H1 (cell line): Measurements from ENCODE around the gene SP7. TPM values are rescaled to one million over a fixed set of nuclear protein-coding genes. Genes with fewer than 3 reads are reported as not detected.
A peak's percentile ranks its signal among the peaks of the same experiment; 100 is the strongest.

Source experiments
- ASH2L ChIP-seq: fragments of 200-600, 300-600 bp; sonication (generic); IDR thresholded peaks from one replicate; pipeline ENCODE4 v1.7.1; 2017; ENCODE audit warnings: low read length
- BACH1 ChIP-seq: IDR thresholded peaks from 2 replicates; pipeline ENCODE4 v1.6.1; 2012; ENCODE audit warnings: low read length, improper control_type of control experiment
- CHD2 ChIP-seq: IDR thresholded peaks from 2 replicates; pipeline ENCODE4 v1.6.1; 2012; ENCODE audit warnings: low read length, improper control_type of control experiment
- FOSL1 ChIP-seq: IDR thresholded peaks from 2 replicates; pipeline ENCODE4 v1.6.1; 2011; ENCODE audit warnings: mild to moderate bottlenecking, low read depth, low read length, moderate library complexity; ENCODE audit not compliant: insufficient read depth
- HDAC2 ChIP-seq, 2 experiments: fragments of 300-600 bp in 1 of 2; sonication (generic) in 1 of 2; IDR thresholded peaks; 2 replicates each; pipeline ENCODE4 v1.6.1; 2011 to 2012; ENCODE audit warnings: low read depth in 2 of 2, low read length in 2 of 2, mild to moderate bottlenecking in 2 of 2, moderate library complexity in 2 of 2, borderline replicate concordance in 1 of 2, inconsistent platforms in 1 of 2
- KDM1A ChIP-seq: fragments of 200-600, 300-600 bp; sonication (generic); IDR thresholded peaks from 2 replicates; pipeline ENCODE4 v1.7.1; 2016; ENCODE audit warnings: mild to moderate bottlenecking, low read length, borderline replicate concordance
- NRF1 ChIP-seq: IDR thresholded peaks from 2 replicates; pipeline ENCODE4 v1.6.1; 2011; ENCODE audit warnings: mild to moderate bottlenecking, low read depth, low read length, improper control_type of control experiment
- PHF8 ChIP-seq: fragments of 200-600 bp; sonication (generic); conservative IDR thresholded peaks from 2 replicates; pipeline ENCODE4 v1.7.1; 2012; ENCODE audit warnings: low read depth, mild to moderate bottlenecking, inconsistent platforms, low read length, moderate library complexity
- POLR2A ChIP-seq, 2 experiments: IDR thresholded peaks; 1 replicate in 1 of 2; 2 replicates in 1 of 2; pipeline ENCODE4 v1.6.1; 2011; ENCODE audit warnings: low read depth in 2 of 2, low read length in 2 of 2, mild to moderate bottlenecking in 2 of 2; ENCODE audit errors: control extremely low read depth in 1 of 2
- RBBP5 ChIP-seq: IDR thresholded peaks from 2 replicates; pipeline ENCODE4 v1.7.1; 2012; ENCODE audit warnings: low read depth, mild to moderate bottlenecking, inconsistent platforms, low read length, moderate library complexity, borderline replicate concordance
- RFX5 ChIP-seq: IDR thresholded peaks from 2 replicates; pipeline ENCODE4 v1.6.1; 2011; ENCODE audit warnings: low read depth, low read length, improper control_type of control experiment, borderline replicate concordance
- SAP30 ChIP-seq: fragments of 300-600 bp; sonication (generic); IDR thresholded peaks from 2 replicates; pipeline ENCODE4 v1.7.1; 2012; ENCODE audit warnings: low read length, moderate library complexity, mild to moderate bottlenecking, inconsistent platforms; ENCODE audit not compliant: insufficient read depth, insufficient replicate concordance
- TCF12 ChIP-seq: IDR thresholded peaks from 2 replicates; pipeline ENCODE4 v1.6.1; 2011; ENCODE audit warnings: low read depth, mild to moderate bottlenecking, low read length
- polyA plus RNA-seq, 7 experiments: library from polyadenylated mRNA; depleted of rRNA in 3 of 7; stranded (reverse) in 5 of 7; unstranded in 2 of 7; fragments of >200 nt in 5 of 7; fragments of 200-250 nt in 2 of 7; gene quantifications; 1 replicate in 5 of 7; 2 replicates in 1 of 7; 4 replicates in 1 of 7; pipeline versions ENCODE4 v1.2.1 to v1.2.3, GENCODE V29; 2011 to 2013; ENCODE audit warnings: missing spikeins in 2 of 7, mixed read lengths in 2 of 7
- total RNA-seq: library from RNA; stranded (reverse); fragmentation: NEBNext Ultra II Directional; extraction: Animal tissue kit (Norgen Biotek cat#: 25700); gene quantifications from 2 replicates; pipeline ENCODE4 v1.2.1, GENCODE V29; 2021
- TF ChIP-seq, protein P1 (sequence below): IDR thresholded peaks from 2 replicates; pipeline ENCODE4 v1.6.1; 2011; ENCODE audit warnings: low read length, improper control_type of control experiment
- TF ChIP-seq, protein P2 (sequence below), 3 experiments: IDR thresholded peaks; 1 replicate in 2 of 3; 2 replicates in 1 of 3; pipeline versions ENCODE4 v1.5.1 to v1.6.1; 2011; ENCODE audit warnings: low read length in 3 of 3, mild to moderate bottlenecking in 3 of 3, inconsistent platforms in 2 of 3, low read depth in 1 of 3, moderate library complexity in 1 of 3; ENCODE audit not compliant: insufficient read depth in 1 of 3; ENCODE audit errors: control extremely low read depth in 1 of 3
- TF ChIP-seq, protein P3 (sequence below): IDR thresholded peaks from 2 replicates; pipeline ENCODE4 v1.6.1; 2012; ENCODE audit warnings: inconsistent platforms
- TF ChIP-seq, protein P4 (sequence below): IDR thresholded peaks from 2 replicates; pipeline ENCODE4 v1.6.1; 2012; ENCODE audit warnings: inconsistent platforms
- TF ChIP-seq, protein P5 (sequence below): IDR thresholded peaks from 2 replicates; pipeline ENCODE4 v1.6.1; 2011; ENCODE audit warnings: low read depth, mild to moderate bottlenecking, low read length; ENCODE audit not compliant: insufficient read depth

Gene SP7
- total and polyA plus RNA-seq, 2 of the 8 experiments (the other 6 are each of a cell fraction or from before 2014, with no cell fraction given), result 0.12 to 0.13 TPM

DNA sequence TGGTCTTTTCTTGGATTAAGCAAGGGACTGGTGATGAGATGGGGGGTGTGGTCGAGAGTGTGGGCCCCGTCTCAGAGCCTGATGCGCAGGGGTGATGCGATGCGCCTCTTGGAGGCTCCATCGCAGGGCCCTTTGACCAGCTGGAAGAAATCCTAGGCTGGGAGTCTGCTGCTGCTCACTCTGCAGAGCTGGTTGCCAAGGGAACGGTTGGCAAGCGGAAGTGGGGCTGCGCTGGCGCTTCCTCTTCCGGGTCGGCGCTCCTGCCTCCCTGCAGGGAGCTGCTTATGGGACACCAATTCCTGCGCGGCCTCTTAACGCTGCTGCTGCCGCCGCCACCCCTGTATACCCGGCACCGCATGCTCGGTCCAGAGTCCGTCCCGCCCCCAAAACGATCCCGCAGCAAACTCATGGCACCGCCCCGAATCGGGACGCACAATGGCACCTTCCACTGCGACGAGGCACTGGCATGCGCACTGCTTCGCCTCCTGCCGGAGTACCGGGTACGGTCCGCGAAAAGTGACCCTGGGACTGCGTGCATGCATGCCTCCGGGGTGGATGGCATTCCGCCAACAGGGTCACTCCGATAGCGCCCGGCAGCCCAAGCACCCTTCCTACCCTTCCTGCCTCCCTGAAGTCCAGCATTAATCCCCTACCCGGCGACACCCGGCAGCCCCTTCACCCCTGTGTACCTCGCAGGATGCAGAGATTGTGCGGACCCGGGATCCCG lies 36.5 kb downstream of the SP7 start, which contains the start of gene MYG1 (continued):
- TF ChIP-seq HDAC2 (IDR thresholded peaks at IDR 0.05; ENCODE audit: borderline replicate concordance in 1 of 2, low read depth in 2 of 2, low read length in 2 of 2) (peak in 1 of 2 experiments; percentile 91; a peak in 1 of 4 replicates), POLR2A (IDR thresholded peaks at IDR 0.05; ENCODE audit: control extremely low read depth in 1 of 2, low read depth in 2 of 2, low read length in 2 of 2) (peak; percentile 58 to 89), FOSL1 (no peak), KDM1A (0 out of 2 replicates have a peak, but pooled peaks have one; percentile 10), RFX5 (no peak), RBBP5 (0 out of 2 replicates have a peak, but pooled peaks have one; percentile 78), CHD2 (peak; percentile 62; the same call in 1 of the 2 replicates), SAP30 (peak; percentile 94), ASH2L (peak; percentile 92), BACH1 (no peak), TCF12 (no peak), PHF8 (peak; percentile 62; the same call in 1 of the 2 replicates), NRF1 (0 out of 2 replicates have a peak, but pooled peaks have one; percentile 4)
- TF ChIP-seq, protein P1, sequence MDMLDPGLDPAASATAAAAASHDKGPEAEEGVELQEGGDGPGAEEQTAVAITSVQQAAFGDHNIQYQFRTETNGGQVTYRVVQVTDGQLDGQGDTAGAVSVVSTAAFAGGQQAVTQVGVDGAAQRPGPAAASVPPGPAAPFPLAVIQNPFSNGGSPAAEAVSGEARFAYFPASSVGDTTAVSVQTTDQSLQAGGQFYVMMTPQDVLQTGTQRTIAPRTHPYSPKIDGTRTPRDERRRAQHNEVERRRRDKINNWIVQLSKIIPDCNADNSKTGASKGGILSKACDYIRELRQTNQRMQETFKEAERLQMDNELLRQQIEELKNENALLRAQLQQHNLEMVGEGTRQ, result no peak
- TF ChIP-seq, protein P2, sequence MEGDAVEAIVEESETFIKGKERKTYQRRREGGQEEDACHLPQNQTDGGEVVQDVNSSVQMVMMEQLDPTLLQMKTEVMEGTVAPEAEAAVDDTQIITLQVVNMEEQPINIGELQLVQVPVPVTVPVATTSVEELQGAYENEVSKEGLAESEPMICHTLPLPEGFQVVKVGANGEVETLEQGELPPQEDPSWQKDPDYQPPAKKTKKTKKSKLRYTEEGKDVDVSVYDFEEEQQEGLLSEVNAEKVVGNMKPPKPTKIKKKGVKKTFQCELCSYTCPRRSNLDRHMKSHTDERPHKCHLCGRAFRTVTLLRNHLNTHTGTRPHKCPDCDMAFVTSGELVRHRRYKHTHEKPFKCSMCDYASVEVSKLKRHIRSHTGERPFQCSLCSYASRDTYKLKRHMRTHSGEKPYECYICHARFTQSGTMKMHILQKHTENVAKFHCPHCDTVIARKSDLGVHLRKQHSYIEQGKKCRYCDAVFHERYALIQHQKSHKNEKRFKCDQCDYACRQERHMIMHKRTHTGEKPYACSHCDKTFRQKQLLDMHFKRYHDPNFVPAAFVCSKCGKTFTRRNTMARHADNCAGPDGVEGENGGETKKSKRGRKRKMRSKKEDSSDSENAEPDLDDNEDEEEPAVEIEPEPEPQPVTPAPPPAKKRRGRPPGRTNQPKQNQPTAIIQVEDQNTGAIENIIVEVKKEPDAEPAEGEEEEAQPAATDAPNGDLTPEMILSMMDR (IDR thresholded peaks at IDR 0.05; ENCODE audit: control extremely low read depth in 1 of 3, insufficient read depth in 1 of 3, low read depth in 1 of 3, low read length in 3 of 3), result peak in 2 of 3 experiments; percentile 16 to 18; a peak in 2 of 4 replicates
- TF ChIP-seq, protein P3, sequence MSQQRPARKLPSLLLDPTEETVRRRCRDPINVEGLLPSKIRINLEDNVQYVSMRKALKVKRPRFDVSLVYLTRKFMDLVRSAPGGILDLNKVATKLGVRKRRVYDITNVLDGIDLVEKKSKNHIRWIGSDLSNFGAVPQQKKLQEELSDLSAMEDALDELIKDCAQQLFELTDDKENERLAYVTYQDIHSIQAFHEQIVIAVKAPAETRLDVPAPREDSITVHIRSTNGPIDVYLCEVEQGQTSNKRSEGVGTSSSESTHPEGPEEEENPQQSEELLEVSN, result 0 out of 2 replicates have a peak, but pooled peaks have one; percentile 27
- TF ChIP-seq, protein P4, sequence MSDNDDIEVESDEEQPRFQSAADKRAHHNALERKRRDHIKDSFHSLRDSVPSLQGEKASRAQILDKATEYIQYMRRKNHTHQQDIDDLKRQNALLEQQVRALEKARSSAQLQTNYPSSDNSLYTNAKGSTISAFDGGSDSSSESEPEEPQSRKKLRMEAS, result peak; percentile 87
- TF ChIP-seq, protein P5, sequence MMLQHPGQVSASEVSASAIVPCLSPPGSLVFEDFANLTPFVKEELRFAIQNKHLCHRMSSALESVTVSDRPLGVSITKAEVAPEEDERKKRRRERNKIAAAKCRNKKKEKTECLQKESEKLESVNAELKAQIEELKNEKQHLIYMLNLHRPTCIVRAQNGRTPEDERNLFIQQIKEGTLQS, result no peak
